ENCODE data around the gene GRIN3A.

Gene GRIN3A

DNA sequence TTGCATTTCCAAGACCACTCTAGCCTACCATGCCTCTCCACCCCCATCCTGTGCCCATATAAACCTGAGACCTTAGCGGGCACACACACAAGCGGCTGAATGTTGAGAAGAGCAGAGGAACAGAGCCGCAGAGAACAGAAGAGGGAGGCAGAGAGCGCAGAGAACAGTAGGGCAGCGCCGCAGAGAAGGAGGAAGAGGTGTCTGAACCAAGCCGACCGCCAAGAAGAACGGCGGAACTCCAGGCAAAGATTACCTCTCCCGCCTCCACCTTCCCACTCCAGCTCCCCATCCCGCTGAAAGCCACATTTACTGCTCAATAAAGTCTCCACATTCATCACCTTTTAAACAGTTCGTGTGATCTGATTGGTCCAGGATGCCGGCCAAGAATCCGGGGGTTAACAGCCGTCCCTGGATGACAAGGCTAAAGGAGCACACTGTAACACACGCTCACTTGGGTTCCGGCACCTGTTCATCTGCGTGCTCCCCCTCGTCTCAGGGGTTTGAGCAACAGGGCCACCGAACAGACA is 33.2 kb downstream of the GRIN3A start:
- DNase-seq (ENCODE audit: low spot score): peak; percentile 57

DNA sequence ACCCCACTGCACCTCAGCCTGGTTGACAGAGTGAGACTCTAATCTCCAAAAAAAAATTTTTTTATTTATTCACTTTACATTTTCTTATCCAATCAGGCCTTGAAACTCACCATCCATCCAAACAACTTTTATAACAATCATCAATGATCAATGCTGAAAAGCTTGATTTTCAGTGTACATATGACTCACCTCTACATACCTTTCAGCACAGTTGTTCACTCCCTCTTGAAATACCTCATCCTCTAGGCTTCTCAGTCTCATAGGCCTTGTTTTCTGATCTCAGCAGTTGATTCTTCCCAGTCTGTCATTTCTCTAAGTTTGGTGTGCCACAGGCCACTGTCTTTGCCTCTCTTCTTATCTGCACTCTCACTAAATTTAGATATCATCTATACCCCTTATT is 36.2 kb downstream of the GRIN3A start:
- no peak for DNase-seq (ENCODE audit: low spot score)

GRCh38 chr9:101693546-101694336 is 44.7 kb downstream of the GRIN3A start:
- no peak for DNase-seq (ENCODE audit: low spot score)

DNA sequence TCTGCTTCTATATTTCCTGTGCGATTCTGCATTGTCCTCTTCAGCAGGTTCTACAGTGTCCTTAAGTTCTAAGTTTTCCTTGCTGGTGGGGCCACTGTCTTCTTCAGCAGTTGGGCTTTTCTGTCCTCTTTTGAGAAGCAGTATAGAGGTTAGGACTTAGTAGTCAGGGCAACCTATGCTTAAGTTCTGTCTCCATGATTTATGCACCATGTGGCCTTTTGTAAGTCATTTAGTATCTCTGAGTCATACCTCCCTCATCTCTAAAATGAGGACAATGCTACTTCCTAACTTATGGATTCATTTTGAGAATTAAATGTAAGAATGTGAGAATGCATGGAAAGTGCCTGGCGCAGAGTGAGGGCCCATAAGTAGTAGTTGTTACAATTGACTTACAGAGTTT is 46.8 kb downstream of the GRIN3A start:
- no peak for DNase-seq (ENCODE audit: low spot score)

DNA sequence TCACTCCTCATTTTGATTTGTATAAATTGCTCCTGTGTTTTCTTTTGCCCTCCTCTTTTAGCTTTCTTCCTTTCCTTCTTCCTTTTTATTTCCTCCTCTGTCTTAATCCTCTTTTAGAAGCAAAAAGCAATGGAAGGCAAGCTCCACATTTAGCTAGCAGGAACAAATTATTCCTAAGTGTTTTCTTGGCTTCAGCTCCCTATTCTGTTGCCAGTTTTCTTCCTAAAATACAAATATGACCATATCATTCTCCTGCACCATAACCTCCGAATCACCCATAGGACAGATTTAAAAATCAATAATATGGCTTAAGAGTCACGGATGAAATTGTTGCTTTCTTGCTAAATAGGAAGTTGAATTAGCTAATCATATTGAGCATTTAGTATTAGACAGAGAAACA is 49.4 kb downstream of the GRIN3A start:
- no peak for DNase-seq (ENCODE audit: low spot score)

- DNase-seq (ENCODE audit: low spot score): no peak
These were observed 53.8 kb downstream of the GRIN3A start for GRCh38 chr9:101684665-101685064.

GRCh38 chr9:101683236-101683635 is 55.2 kb downstream of the GRIN3A start:
- DNase-seq (ENCODE audit: low spot score): no peak

GRCh38 chr9:101677861-101678260 is 60.6 kb downstream of the GRIN3A start:
- no peak for DNase-seq (ENCODE audit: low spot score)

DNA sequence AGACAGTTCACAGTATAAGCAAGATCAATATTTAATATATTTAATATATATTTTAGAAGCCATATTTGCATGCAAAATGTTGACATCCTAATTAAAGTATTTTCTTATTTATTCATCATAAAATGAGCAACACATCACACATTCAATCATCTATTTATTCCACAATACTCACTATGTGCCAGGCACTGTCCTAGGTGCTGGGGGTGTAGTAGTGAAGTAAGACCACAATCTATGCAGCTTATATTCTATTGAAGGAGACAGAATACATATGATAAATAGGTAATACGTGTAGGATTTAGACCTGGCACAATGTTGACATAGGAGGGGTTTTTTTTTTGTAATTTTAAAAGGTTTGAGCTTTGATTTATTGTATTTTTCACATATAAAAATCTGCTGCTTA is 63.1 kb downstream of the GRIN3A start:
- no peak for DNase-seq (ENCODE audit: low spot score)

DNA sequence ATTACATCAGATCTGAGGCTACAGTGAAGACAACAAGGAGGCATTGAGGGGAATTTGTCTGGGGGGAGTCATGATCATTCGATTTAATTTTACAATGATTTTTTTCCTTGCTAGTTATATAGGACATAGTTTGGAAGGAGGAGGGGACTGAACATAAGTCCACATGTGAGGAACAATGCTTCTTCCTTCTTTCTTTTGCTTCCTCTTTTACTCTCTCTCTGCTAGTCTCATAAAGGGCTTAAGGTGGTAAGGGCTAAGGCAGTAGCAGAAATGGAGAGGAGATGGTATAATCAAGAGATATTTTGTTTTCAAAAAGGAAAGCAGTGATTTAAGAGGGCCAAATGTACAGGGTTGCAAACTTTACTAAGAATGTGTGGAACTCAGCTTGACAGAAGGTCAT is 64.3 kb downstream of the GRIN3A start:
- DNase-seq (ENCODE audit: low spot score): no peak

- no peak for DNase-seq (ENCODE audit: low spot score)
These were observed 64.8 kb downstream of the GRIN3A start for GRCh38 chr9:101673642-101674041.

- no peak for DNase-seq (ENCODE audit: low spot score)
These were observed 66.9 kb downstream of the GRIN3A start for GRCh38 chr9:101671567-101671966.

DNA sequence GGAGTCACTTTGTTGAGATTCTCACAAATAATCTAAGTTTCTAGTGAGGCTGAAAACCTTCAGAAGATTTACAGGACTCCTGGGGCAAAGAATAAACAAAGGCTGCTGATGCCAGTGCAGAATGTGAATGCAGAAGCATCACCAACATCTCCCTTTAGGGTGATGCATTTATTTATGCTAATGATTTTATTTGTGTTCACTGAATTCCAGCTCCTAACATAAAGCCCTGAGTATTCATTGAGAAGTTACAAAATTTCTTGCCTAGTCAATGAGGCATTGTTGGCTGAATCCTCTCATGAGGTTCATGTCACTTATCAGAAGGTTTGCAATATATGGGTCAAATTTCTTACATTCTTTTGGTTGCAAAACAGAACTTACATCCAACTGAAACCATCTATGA is 70.0 kb downstream of the GRIN3A start:
- no peak for DNase-seq (ENCODE audit: low spot score)

DNA sequence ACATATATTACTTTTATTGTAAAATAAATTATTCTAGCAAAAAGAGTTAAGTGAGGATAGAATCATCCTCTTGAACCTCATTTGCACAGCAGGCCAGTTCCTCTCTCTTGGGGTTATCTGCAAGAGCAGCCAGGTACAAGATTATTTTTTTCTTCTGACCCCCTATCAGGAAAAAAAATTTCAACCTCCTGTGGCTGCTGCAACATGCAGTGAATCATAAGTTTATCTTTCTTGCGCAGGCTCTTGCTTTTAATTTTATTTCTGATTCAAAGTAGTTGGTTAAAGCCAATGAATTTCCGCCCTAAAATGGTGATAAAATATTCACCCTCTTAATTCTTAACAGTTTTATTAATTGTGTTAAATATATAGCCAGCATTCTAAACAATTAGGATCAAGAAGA is 74.0 kb downstream of the GRIN3A start:
- DNase-seq (ENCODE audit: low spot score): no peak

DNA sequence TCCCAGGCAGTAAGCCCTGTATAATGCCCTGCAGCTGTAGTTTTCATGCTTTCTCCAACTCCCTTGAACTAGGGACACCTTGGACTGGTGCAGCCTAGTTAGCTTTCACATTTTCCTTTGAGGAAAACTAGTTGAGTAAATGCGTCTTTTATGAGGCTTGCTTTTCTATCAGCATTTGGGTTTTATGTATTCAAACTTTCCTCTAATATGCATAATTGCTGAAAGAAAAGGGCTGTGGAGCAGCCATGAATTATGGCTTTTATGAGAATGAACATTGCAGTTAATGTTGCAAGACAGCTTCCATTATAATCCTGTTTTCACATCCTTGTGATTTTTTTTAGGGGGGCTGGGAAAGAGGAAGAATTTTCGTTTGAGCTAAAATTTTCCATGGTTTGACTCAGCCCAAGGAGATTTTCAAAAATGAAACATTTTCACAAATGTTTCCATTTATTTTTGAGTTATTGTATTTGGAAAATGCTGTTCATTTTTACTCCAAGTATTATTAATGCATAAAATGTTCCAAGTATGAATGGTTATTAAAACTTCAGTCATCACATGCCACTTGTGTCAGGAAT is 85.8 kb downstream of the GRIN3A start:
- DNase-seq (ENCODE audit: low spot score): no peak

DNA sequence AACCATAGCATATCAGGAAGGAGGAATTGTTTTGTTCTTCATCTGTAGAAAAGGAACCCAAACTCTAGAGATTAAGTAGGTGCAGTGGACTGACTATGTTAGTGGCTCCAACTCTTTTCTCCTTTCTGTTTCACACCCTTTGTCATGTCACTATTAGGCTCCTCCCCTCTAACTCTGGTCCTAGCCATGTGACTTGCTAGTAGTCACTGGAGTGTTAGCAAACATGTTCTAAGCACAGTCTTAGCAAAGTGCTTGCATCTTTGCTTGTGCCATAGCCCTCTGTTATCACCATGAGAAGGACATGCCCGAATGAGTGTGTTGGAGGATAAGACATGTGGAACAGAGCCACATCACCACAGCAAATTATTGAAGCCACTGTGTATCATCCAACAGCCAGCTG is 88.3 kb downstream of the GRIN3A start:
- DNase-seq (ENCODE audit: low spot score): no peak

DNA sequence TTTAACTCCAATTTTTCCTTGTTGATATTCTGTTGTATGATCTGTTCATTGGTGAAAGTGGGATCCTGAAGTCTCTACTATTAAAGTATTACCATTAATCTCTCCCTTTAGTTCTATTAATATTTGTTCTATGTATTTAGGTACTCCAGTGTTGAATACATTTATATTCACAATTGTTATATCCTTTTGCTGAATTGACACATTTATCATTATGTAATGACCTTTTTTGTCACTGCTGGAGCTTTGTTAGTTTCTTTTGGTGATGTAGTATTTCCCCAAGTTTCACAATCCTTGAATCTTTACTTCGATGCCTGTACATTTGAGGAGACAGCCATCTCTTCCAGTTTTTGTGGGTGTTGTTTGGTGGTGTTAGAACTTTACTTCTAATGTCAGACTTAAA is 90.0 kb downstream of the GRIN3A start:
- no peak for DNase-seq (ENCODE audit: low spot score)

GRCh38 chr9:101639785-101640665 is 98.4 kb downstream of the GRIN3A start:
- peak; percentile 39 for DNase-seq (ENCODE audit: low spot score)

GRCh38 chr9:101639311-101639710 is 99.1 kb downstream of the GRIN3A start:
- no peak for DNase-seq (ENCODE audit: low spot score)

DNA sequence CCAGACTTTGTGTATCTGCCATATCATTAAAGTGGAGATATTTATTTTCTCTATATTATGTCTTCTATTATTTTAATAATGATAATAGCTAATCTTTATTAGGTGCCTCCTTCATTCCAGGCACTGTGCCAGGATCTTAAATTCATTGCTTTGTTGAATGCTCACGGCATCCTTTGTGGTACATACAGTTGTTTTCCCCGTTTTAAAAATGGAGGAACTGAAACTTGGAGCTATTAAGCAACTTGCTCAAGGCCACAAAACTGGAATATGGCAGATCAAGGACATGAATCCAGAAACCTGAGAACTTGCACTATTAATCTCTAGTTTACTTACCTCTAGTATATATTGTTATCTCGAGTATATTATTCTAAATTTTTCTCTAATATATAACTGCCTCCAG is 102.2 kb downstream of the GRIN3A start:
- no peak for DNase-seq (ENCODE audit: low spot score)

- DNase-seq (ENCODE audit: low spot score): no peak
These were observed 103.0 kb downstream of the GRIN3A start for GRCh38 chr9:101635473-101635872.

GRCh38 chr9:101634741-101635409 is 103.6 kb downstream of the GRIN3A start:
- no peak for DNase-seq (ENCODE audit: low spot score)

Data from Ammon's horn (tissue), 1 donor.